Panc1 (cell line): ENCODE data around the gene CYP1B1. TPM values are rescaled to one million over a fixed set of nuclear protein-coding genes. Genes with fewer than 3 reads are reported as not detected.

Experiments used
- ATAC-seq: fragments of 200-7000 bp; cut with Tn5 transposase; 2 replicates; pipeline ENCODE4 v1.9.1; 2020; ENCODE audit warnings: mild to moderate bottlenecking, moderate library complexity
- BruUV-seq: library from RNA; stranded (reverse); fragments of 400-500 nt; replicated peaks from 2 replicates; lab custom pipeline; 2021; lab: Mats Ljungman, UMichigan
- CTCF ChIA-PET: fragments of 300-600 bp; sonication (Branson Sonifier 250); formaldehyde crosslinking; loops from one replicate; lab custom pipeline; 2022; ENCODE audit warnings: antibody characterized with exemption; lab: Charles Lee
- POLR2A ChIA-PET: fragments of 300-600 bp; sonication (Branson Sonifier 250); formaldehyde crosslinking; loops from one replicate; lab custom pipeline; 2022; ENCODE audit warnings: antibody characterized with exemption; lab: Charles Lee
- DNase-seq: peaks from one replicate; pipeline ENCODE4 v3.0.0-alpha.2; 2010; ENCODE audit warnings: low read depth, low spot score
- H3K27ac ChIP-seq: 2 replicates; pipeline ENCODE4 v1.5.1; 2011; ENCODE audit warnings: mild to moderate bottlenecking, low read length, inconsistent platforms
- H3K27me3 ChIP-seq: fragments of 200-500 bp; sonication (Bioruptor generic); 2 replicates; pipeline ENCODE4 v1.6.0; 2014; ENCODE audit warnings: low read length, inconsistent platforms; ENCODE audit not compliant: control insufficient read depth, insufficient read depth
- H3K36me3 ChIP-seq: fragments of 200-500 bp; sonication (Bioruptor generic); 2 replicates; pipeline ENCODE4 v1.5.1; 2014; ENCODE audit warnings: inconsistent platforms, mild to moderate bottlenecking, low read length, moderate library complexity; ENCODE audit not compliant: control insufficient read depth, insufficient read depth
- H3K4me1 ChIP-seq: 2 replicates; pipeline ENCODE4 v1.5.1; 2011; ENCODE audit warnings: inconsistent platforms, mild to moderate bottlenecking, low read length, moderate library complexity; ENCODE audit not compliant: control insufficient read depth, insufficient read depth
- H3K4me3 ChIP-seq, 2 experiments: 2 replicates each; pipeline ENCODE4 v1.5.1; 2011 to 2012; ENCODE audit warnings: low read depth in 2 of 2, low read length in 2 of 2, mild to moderate bottlenecking in 2 of 2, inconsistent platforms in 1 of 2, moderate library complexity in 1 of 2
- H3K9me3 ChIP-seq: fragments of 200-500 bp; sonication (Bioruptor generic); 2 replicates; pipeline ENCODE4 v1.5.1; 2014; ENCODE audit warnings: low read depth, mild to moderate bottlenecking, inconsistent platforms, low read length, moderate library complexity; ENCODE audit not compliant: control insufficient read depth, insufficient read depth
- CTCF ChIP-seq: fragments of 450-650 bp; IDR thresholded peaks from 2 replicates; pipeline ENCODE4 v1.5.1; 2017; ENCODE audit warnings: mild to moderate bottlenecking
- POLR2AphosphoS5 ChIP-seq: IDR thresholded peaks from 2 replicates; pipeline ENCODE4 v1.6.1; 2012; ENCODE audit warnings: mild to moderate bottlenecking, low read depth, low read length, moderate library complexity
- REST ChIP-seq, 2 experiments: IDR thresholded peaks; 2 replicates each; pipeline ENCODE4 v1.6.1; 2011 to 2012; ENCODE audit warnings: low read depth in 2 of 2, control low read depth in 1 of 2, low read length in 1 of 2, mild to moderate bottlenecking in 1 of 2, moderate library complexity in 1 of 2; ENCODE audit not compliant: insufficient read depth in 1 of 2
- SIN3A ChIP-seq: IDR thresholded peaks from 2 replicates; pipeline ENCODE4 v1.6.1; 2012; ENCODE audit warnings: low read depth, mild to moderate bottlenecking, low read length, moderate library complexity, borderline replicate concordance; ENCODE audit not compliant: insufficient read depth
- TCF7L2 ChIP-seq: IDR thresholded peaks from 2 replicates; pipeline ENCODE4 v1.6.1; 2011; ENCODE audit warnings: mild to moderate bottlenecking, low read depth, low read length, inconsistent platforms
- in situ Hi-C: cut with HindIII; loops from 2 replicates; pipeline ENCODE4 v1.10.0; 2016; ENCODE audit warnings: low sequenced_read_pairs, low pct_unique_long_range_greater_than_20kb
- intact Hi-C: fragments of 100-400 bp; cut with micrococcal nuclease; formaldehyde crosslinking; loops from one replicate; pipeline ENCODE4 v1.10.0; 2022; ENCODE audit not compliant: unreplicated experiment
- total RNA-seq: library from RNA; stranded (reverse); gene quantifications from one replicate; pipeline ENCODE4 v1.2.1, GENCODE V29; 2021; ENCODE audit not compliant: unreplicated experiment

Gene CYP1B1
- total RNA-seq, 1 experiment from 2014 or later: 86.7 TPM

- Histone ChIP-seq H3K4me1 (peaks cover 47% of the 10 kb centered on the region), H3K27me3 (no peaks in the 10 kb centered on the region), H3K36me3 (peaks cover 18% of the 10 kb centered on the region; the same call in 1 of the 2 replicates), H3K4me3 (peak overlapping the region; percentile 9 to 28; a peak in 3 of 4 replicates), H3K9me3 (no peaks in the 10 kb centered on the region), H3K27ac (peak overlapping the region; percentile 52; the same call in 1 of the 2 replicates)
- intact Hi-C loops: no loop called here
- no TSS peak for BruUV-seq
- peak; percentile 33; the same call in 1 of the 2 replicates for TF ChIP-seq POLR2AphosphoS5
- TF ChIP-seq SIN3A: no peak
- DNase-seq: no peak
- ChIA-PET CTCF (no interaction called here), POLR2A (interaction anchor here (0.6 kb wide), 1 partner anchor 28 kb away, joined by 3 read pairs; no protein-coding TSS in a partner anchor)
- in situ Hi-C loops: no loop called here
- ATAC-seq: no peak
These were observed 7.7 kb downstream of the CYP1B1 start for GRCh38 chr2:38068234-38068633.

GRCh38 chr2:38066421-38067115, 9.4 kb downstream of the CYP1B1 start:
- BruUV-seq: no TSS peak
- DNase-seq (no peak), ATAC-seq (no peak)
- TF ChIP-seq SIN3A (no peak), POLR2AphosphoS5 (peak; percentile 44; the same call in 1 of the 2 replicates)
- H3K36me3 ChIP-seq: peaks cover 18% of the 10 kb centered on the region; the same call in 1 of the 2 replicates
- in situ Hi-C loops (no loop called here), intact Hi-C loops (no loop called here)
- peaks cover 45% of the 10 kb centered on the region for H3K4me1 ChIP-seq
- no peaks in the 10 kb centered on the region for H3K27me3 ChIP-seq
- peak overlapping the region; percentile 12; the same call in 1 of the 2 replicates for H3K27ac ChIP-seq
- H3K4me3 ChIP-seq: no peak overlapping the region
- POLR2A ChIA-PET: no interaction called here
- CTCF ChIA-PET: no interaction called here
- no peaks in the 10 kb centered on the region for H3K9me3 ChIP-seq

- Histone ChIP-seq H3K4me3 (no peak overlapping the region), H3K27me3 (no peaks in the 10 kb centered on the region), H3K36me3 (peaks cover 18% of the 10 kb centered on the region; the same call in 1 of the 2 replicates), H3K27ac (peak overlapping the region; percentile 21; the same call in 1 of the 2 replicates), H3K4me1 (peaks cover 35% of the 10 kb centered on the region), H3K9me3 (no peaks in the 10 kb centered on the region)
- DNase-seq (no peak), ATAC-seq (peak; percentile 64; the same call in 1 of the 2 replicates)
- intact Hi-C loops: no loop called here
- ChIA-PET CTCF (no interaction called here), POLR2A (no interaction called here)
- in situ Hi-C loops: no loop called here
- TF ChIP-seq SIN3A (no peak), POLR2AphosphoS5 (0 out of 2 replicates have a peak, but pooled peaks have one; percentile 2), CTCF (no peak), TCF7L2 (no peak), REST (IDR thresholded peaks at IDR 0.05; ENCODE audit: insufficient read depth in 1 of 2, low read depth in 2 of 2, low read length in 1 of 2) (no peak)
- BruUV-seq: no TSS peak
These were observed 10.3 kb downstream of the CYP1B1 start for GRCh38 chr2:38065502-38066135.
